ENCODE results near the gene MYADML2. TPM values are rescaled to one million over a fixed set of nuclear protein-coding genes. Genes with fewer than 3 reads are reported as not detected.

MYADML2 gene
- total RNA-seq, 1 donor from 2014 or later, result not detected

DNA sequence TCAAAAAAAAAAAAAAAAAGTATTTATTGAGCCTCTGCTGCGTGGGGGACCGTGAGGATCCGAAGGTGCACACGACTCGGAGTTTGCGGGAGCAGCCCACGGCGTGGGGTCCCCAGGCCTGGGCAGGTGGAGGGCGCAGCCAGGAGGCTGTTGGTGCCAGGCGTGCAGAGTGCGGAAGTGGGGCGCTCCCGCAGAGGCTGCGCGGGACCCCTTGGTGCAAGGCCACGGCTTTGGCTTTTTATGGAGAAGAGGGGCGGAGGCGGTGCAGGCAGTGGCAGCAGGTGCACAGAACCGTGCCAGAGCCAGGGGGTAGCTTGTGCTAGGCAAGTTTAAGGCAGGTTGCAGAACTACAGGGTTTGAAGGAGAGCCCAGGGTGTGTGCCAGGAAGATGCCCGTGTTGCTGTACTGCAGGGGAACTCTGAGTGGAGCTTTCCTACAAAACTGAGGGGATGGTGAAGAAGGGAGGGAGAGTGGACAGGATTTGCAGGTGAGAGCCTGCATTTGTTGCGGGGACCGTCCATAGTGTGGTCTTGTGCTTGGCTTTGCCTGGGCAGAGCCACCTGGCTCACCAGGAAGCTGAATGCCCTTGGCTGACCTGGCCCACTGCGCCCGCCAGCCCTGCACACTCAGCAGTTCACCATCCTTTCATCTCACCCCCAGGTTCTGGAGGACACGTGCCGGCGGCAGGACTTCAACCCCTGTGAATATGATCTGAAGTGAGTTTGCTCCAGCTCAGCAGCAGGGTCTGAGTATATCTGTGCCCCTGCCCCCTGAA, 31.7 kb upstream of the MYADML2 start:
- intact Hi-C loops (cut with micrococcal nuclease), result no loop called here

DNA sequence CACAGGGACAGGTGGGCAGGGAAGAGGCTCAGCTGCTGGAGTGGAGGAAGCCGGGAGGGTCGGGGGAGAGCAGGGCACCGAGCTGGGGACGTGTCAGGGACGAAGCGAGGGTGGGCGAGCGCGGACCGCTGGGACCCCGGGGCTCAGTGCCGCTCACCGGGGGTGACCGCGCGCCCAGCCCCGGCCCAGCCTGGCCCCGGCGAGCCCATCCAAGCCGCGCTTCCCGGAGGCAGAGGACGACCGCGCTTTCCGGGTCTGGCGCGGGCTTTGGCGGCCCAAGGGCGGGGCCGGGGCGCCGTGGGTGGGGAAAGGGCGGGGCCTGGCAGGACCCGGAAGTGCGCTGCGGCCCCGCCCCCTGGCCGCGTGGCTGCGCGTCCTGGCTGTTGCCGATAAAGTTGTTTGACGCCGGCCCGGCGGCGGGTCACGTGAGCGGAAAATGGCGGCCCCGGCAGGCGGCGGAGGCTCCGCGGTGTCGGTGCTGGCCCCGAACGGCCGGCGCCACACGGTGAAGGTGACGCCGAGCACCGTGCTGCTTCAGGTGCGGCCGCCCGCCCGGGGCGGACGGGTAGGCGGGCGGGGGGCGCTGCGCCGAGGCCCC, 30.3 kb upstream of the MYADML2 start, which contains the start of gene ASPSCR1:
Gene ASPSCR1 (plus strand): TSS at position 419 of the 598 bp plus-strand sequence. CDS start 18 bp downstream, at position 437.
- intact Hi-C loops (cut with micrococcal nuclease), result loop anchor here (1.0 kb wide), 2 partner anchors 9 to 46 kb away; partner anchors contain the start of gene LRRC45

GRCh38 chr17:81976332-81977210, 29.5 kb upstream of the MYADML2 start:
- intact Hi-C loops (cut with micrococcal nuclease), result loop anchor here (1.0 kb wide), 2 partner anchors 8 to 47 kb away; partner anchors contain the start of gene LRRC45

DNA sequence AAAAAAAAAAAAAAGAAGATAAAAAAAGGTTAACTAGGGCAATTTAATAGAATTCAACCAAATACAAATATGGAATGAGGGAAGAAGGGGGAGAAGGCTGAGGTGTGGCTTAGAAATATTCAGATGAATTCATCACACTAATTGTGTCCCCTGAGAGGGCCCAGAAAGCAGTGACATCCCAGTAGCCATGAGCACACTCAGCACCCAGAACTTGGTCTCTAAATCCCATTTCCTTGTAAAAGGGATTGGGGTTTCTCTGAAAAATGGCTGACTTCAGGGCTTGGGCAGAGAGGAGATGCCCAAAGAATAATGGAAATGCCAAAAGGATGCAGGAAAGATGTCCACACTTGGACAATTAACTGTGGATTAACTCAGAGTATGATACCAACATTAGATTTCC, 26.4 kb upstream of the MYADML2 start:
- intact Hi-C loops (cut with micrococcal nuclease), result no loop called here

DNA sequence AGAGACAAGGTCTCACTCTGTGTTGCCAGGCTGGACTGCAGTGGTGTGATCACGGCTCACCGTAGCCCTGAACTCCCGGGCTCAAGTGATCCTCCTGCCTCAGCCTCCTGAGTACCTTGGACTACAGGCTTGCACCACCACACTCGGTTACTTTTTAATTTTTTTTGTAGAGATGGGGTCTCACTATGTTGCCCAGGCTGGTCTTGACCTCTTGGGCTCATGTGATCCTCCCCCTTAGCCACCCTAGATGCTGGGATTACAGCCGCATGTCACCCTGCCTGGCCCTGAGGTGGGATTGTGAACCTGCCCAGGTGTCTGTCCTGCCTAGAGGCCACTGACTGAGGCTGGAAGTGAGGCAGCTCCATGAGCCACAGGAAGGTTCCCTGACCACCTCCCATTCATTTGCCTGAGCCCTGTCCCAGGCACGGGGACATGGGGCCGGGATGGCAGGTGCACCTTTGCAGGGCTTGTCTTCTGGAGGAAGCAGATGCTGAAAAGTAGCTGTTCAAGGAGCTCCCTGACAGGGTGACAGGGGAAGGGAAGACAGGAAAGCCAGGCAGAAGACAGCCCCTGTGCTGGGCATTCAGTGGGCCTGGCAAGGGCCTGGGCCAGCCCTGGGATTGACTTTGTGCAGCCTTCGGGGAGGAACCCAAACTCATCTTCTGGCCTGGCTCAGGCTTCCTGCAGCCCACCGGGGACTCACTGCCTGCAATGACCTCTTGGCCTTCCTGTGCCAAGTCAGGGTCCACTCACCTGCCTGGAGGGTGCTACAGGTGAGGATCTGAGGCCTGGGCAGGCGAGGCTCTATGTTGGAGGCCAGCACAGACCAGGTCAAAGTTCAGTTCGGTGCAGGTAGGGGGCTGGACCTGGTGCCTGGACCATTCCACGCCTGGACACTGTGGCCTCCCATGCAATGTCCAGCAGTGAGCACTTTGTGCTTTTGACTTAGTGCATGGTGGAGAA, 22.1 kb upstream of the MYADML2 start:
- intact Hi-C loops (cut with micrococcal nuclease), result loop anchor here (1.0 kb wide), 1 partner anchor 8 kb away; the partner anchor contains the start of gene ASPSCR1

GRCh38 chr17:81968396-81968745, 21.3 kb upstream of the MYADML2 start:
- intact Hi-C loops (cut with micrococcal nuclease), result loop anchor here (1.0 kb wide), 1 partner anchor 9 kb away; the partner anchor contains the start of gene ASPSCR1

GRCh38 chr17:81967533-81968395, 20.7 kb upstream of the MYADML2 start:
- intact Hi-C loops (cut with micrococcal nuclease), result loop anchor here (1.0 kb wide), 1 partner anchor 10 kb away; the partner anchor contains the start of gene ASPSCR1

GRCh38 chr17:81967244-81967532, 20.2 kb upstream of the MYADML2 start:
- intact Hi-C loops (cut with micrococcal nuclease), result no loop called here

- intact Hi-C loops (cut with micrococcal nuclease), result no loop called here
Observed at GRCh38 chr17:81966343-81967243, 19.6 kb upstream of the MYADML2 start.

- intact Hi-C loops (cut with micrococcal nuclease), result no loop called here
Observed at GRCh38 chr17:81964081-81964849, 17.2 kb upstream of the MYADML2 start.

- intact Hi-C loops (cut with micrococcal nuclease), result no loop called here
Observed at GRCh38 chr17:81962499-81963441, 15.7 kb upstream of the MYADML2 start.

DNA sequence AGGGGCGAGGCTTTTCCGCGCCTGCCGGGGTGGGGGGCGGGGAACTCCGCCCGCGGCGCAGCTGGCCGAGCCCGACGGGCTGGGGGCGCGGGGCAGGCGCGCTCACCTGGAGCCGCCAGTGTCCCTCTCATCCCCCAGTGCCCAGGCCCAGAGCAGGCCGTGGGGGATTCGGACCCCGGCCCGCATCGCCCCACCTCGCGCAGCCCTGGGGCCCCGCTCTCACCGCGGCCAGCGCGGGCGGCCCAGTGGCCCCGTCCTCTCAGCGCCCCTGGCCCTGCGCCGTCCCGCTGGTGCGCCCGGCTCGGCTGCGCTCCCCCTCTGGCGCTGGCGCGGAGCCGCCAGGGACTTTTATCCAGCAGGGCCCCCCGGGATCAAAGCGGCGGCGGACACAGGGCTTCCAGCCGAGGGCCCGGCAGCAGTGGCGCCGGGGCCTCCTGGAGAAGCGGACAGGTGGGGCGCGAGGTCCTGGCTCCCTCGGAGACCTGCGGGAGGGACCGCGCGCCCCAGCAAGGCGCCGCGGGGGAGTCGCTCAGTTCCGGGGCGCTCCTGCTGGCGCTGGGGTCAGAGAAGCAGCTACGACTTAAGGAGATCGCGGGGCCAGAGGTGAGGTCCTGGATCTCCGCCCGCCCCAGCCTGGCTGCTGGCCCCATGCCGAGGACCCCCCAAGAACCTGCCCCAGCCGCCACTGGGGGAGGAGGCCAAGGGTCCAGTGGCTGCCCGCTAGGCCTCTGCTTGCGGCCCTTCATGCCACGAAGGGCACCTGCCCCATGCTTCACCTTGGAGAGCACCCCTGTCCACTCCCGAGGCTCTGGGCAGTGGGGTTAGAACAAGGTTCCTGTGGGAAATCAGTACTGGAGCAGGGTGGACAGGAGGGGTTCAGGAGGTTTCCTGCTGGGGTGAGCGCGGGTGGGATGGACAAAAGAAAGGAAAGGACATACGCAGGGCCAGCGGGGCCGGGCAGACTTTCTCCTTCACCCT, 14.8 kb upstream of the MYADML2 start:
- intact Hi-C loops (cut with micrococcal nuclease), result no loop called here

DNA sequence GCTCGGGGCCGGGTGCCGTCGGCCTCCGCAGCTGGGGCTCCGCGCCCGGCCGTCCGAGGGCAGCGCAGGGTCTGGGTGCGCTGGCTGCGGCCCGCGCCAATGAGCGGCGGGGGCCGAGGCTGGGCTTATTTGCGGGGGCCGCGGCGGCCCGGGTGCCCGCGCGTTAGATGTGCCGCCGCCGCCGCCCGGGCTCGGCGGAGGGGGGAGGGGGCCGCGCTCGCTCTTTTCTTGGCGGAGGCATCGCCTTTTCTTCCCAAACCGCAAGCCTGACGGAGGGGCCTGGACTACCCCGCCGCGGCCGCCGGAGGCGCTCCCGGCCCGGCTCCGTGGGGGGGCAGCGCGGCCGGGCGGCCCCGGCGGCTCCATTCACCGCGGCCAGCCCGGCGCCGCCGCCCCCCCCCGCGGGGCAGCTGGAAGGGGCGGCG, 14.1 kb upstream of the MYADML2 start, which contains the start of gene NOTUM:
Gene NOTUM (minus strand): TSS at position 101 of the 425 bp plus-strand sequence. CDS start 278 bp downstream, outside the sequence.
- intact Hi-C loops (cut with micrococcal nuclease), result no loop called here

DNA sequence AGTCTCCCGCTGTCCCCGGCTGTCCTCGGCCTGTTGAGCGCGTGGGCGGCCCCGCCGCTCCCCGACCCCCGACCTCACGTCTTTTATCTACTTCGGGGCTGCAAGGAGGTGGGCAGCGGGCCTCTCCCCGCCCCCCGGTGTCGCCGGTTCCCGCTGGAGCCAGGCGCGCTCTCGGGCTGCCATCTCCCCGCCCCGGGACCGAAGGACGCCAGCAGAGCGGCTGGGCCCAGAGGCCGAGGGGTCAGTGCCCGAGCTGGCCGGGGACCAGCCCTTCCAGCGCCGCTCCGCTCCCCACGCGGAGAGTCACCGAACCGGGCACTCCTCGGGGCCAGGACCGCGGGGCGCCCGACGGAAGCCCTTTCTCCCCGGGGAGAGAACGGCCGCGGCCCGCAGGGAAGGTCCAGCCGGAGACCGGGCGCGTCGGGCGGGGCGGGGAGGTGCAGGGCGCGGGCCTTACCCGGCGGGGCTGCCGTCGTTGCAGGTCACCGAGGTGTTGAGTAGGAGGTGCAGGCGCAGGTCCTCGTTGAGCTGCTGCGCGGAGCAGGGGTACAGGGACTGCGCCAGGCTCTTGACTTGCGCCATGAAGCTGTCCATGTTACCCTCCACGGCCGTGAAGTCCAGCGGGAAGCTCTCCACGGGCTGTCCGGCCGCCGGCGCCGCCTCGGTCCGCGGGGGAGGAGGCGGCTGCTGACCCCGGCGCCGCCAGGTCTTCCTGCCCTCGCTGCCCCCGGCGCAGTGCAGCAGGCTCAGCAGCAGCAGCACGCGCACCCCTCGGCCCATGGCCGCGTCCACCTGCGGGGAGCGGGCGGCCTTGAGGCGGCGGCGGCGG, 13.3 kb upstream of the MYADML2 start:
- intact Hi-C loops (cut with micrococcal nuclease), result no loop called here

Data from T-helper 2 cell treated with Interferon-gamma antibody and Interleukin-4, amounts not matched to agents 100 ng/mL and 5 ng/mL, for 36 hours (primary cell).